Measurements from ENCODE around the gene CCDC116. TPM values are rescaled to one million over a fixed set of nuclear protein-coding genes. Genes with fewer than 3 reads are reported as not detected.
"Not testable (repeated sequence)": the region's sequence is repeated elsewhere in the genome, so short reads cannot be mapped to it uniquely, and the experiment has no call there.

CCDC116 gene
- total RNA-seq, 4 donors from 2014 or later, result 0.20 to 0.22 TPM; not detected in 2

DNA sequence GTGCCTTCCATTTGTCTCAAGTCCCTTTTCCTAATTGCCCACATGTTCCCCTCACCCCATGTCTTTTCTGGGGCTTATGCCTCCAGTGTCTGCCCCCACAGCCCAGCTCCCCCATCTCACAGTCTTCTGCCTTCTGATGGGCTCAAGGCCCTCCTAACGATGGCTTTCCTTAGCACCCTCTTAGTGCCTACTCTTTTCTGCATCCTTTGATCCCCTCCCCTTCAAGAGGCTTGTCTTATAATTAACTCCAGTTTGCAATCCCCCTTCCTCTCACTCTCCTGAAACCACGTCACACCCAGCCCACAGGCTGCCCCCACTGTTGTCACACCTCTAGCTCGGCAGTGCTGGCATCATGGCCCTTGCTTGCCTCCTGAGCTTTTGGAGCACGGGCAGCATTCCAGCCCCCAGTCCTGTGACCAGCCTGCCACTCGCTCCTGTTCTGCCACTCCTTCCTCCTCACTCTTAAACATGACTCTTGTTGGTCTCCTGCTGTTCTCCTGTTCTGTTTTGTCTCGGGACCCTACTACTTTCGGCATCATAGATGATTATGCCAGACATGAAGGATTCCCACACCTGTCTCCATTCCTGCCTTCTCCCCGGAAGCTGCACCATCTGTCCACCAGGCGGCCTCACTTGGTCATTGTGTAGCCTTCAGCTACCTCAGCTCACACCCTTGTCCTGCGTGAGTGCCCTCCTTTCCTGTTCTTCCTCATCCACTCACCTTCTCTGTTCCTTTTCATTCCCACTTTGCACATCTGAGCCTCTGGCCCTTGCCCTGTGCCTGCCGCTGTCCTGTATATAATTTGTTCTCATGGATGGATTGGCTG, 38.9 kb upstream of the CCDC116 start:
- no peak overlapping the region for H3K4me3 ChIP-seq
- TF ChIP-seq, protein P1, sequence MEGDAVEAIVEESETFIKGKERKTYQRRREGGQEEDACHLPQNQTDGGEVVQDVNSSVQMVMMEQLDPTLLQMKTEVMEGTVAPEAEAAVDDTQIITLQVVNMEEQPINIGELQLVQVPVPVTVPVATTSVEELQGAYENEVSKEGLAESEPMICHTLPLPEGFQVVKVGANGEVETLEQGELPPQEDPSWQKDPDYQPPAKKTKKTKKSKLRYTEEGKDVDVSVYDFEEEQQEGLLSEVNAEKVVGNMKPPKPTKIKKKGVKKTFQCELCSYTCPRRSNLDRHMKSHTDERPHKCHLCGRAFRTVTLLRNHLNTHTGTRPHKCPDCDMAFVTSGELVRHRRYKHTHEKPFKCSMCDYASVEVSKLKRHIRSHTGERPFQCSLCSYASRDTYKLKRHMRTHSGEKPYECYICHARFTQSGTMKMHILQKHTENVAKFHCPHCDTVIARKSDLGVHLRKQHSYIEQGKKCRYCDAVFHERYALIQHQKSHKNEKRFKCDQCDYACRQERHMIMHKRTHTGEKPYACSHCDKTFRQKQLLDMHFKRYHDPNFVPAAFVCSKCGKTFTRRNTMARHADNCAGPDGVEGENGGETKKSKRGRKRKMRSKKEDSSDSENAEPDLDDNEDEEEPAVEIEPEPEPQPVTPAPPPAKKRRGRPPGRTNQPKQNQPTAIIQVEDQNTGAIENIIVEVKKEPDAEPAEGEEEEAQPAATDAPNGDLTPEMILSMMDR (IDR thresholded peaks at IDR 0.05 in 4 of 5, conservative IDR thresholded peaks at IDR 0.05 in 1 of 5), result no peak
- TF ChIP-seq POLR2A (IDR thresholded peaks at IDR 0.05), result no peak
- DNase-seq, result no peak
- no peaks in the 10 kb centered on the region for H3K27me3 ChIP-seq
- peaks cover 42 to 43% of the 10 kb centered on the region in 2 donors for H3K4me1 ChIP-seq
- intact Hi-C loops (cut with DNase I; ENCODE audit: low total_unique reads), result no loop called here
- in situ Hi-C loops (cut with MboI; ENCODE audit: low sequenced_read_pairs in 4 of 4), result no loop called here
- H3K27ac ChIP-seq, result no peak overlapping the region
- peaks cover 0 to 31% of the 10 kb centered on the region in 2 donors for H3K36me3 ChIP-seq
- ATAC-seq, result peak in 1 of 2 donors; percentile 36
- no peaks in the 10 kb centered on the region for H3K9me3 ChIP-seq

DNA sequence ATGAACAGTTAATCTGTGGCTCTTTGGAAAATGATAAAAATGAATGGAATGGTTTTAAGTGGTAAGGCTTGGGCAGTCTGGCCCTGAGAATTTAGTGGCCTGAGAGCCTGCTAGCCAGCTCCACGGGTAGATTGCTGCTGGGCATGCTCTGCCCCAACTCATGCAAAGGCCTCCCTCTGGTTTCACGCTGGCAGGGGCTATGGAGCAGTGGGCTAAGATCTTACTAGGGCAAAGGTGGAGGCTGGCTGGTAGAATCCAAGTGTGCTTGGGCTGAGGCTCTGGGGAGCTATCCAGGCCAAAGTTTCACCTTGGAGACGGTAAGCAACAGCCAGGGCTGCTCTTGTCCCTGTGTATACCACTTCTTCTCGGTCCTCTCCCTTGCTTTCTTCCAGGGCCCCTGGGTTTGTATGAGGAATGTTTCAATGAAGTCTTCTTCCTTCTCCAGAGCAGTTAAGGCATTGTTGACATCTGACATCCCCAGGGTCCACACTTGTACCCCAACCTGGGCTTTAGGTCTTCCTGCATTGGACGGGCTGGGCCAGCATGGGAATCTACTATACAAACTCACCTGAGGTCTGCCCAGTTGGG, 37.6 kb upstream of the CCDC116 start:
- Histone ChIP-seq H3K27me3 (no peaks in the 10 kb centered on the region), H3K27ac (no peak overlapping the region), H3K9me3 (no peaks in the 10 kb centered on the region), H3K4me3 (no peak overlapping the region), H3K4me1 (peaks cover 40 to 43% of the 10 kb centered on the region in 2 donors), H3K36me3 (peaks cover 0 to 31% of the 10 kb centered on the region in 2 donors)
- in situ Hi-C loops (cut with MboI; ENCODE audit: low sequenced_read_pairs in 4 of 4), result no loop called here
- DNase-seq (no peak), ATAC-seq (no peak)
- TF ChIP-seq, protein P1 (IDR thresholded peaks at IDR 0.05 in 4 of 5, conservative IDR thresholded peaks at IDR 0.05 in 1 of 5), result no peak
- no peak for TF ChIP-seq POLR2A (IDR thresholded peaks at IDR 0.05)
- intact Hi-C loops (cut with DNase I; ENCODE audit: low total_unique reads), result no loop called here

DNA sequence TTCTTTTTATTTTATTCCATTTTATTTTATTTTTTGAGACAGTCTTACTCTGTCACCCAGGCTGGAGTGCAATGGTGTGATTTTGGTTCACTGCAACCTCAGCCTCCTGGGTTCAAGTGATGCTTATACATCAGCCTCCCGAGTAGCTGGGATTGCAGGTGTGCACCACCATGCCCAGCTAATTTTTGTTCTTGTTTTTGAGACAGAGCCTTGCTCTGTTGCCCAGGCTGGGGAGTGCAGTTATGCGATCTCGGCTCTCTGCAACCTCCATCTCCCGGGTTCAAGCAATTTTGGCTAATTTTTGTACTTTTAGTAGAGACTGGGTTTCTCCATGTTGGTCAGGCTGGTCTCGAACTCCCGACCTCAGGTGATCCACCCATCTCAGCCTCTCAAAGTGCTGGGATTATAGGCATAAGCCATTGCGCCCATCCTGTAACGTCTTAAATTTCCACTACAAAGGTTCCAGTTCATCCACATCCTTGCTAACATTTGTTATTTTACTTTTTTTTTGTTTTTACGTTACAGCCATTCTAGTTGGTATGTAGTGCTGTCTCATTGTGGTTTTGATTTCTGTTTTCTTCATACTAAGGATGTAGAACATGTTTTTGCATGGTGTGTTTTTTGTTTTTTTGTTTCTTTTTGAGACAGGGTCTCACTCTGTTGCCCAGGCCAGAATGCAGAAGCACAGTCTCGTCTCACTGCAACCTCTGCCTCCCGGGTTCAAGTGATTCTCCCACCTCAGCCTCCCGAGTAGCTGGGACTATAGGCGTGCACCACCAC, 36.0 kb upstream of the CCDC116 start:
- H3K9me3 ChIP-seq; H3K27ac ChIP-seq; intact Hi-C loops (cut with DNase I; ENCODE audit: low total_unique reads); H3K27me3 ChIP-seq; H3K4me3 ChIP-seq; ATAC-seq; DNase-seq; in situ Hi-C loops (cut with MboI; ENCODE audit: low sequenced_read_pairs in 4 of 4): not testable (repeated sequence)
- peaks cover 0 to 31% of the 10 kb centered on the region in 2 donors for H3K36me3 ChIP-seq
- peaks cover 29 to 33% of the 10 kb centered on the region in 2 donors for H3K4me1 ChIP-seq

DNA sequence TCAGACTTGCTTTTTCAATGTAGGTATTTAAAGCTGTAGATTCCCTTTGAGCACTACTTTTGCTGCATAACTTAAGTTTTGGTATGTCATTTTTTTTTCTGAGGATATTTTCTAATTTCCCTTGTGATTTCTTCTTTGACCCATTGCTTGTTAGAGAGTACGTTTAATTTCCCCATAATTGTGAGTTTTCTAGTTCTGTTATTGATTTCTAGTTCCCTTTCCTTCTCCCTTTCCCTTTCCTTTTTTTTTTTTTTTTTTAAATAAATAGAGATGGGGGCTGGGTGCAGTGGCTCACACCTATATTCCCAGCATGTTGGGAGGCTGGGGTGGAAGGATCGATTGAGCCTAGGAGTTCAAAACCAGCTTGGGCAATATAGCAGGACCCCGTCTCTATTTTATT, 34.3 kb upstream of the CCDC116 start:
- Histone ChIP-seq H3K4me1 (peaks cover 14 to 24% of the 10 kb centered on the region in 2 donors), H3K27me3 (no peaks in the 10 kb centered on the region), H3K9me3 (no peaks in the 10 kb centered on the region), H3K4me3 (no peak overlapping the region), H3K36me3 (peaks cover 0 to 24% of the 10 kb centered on the region in 2 donors), H3K27ac (no peak overlapping the region)
- in situ Hi-C loops (cut with MboI; ENCODE audit: low sequenced_read_pairs in 4 of 4), result no loop called here
- intact Hi-C loops (cut with DNase I; ENCODE audit: low total_unique reads), result no loop called here
- ATAC-seq (no peak), DNase-seq (no peak)
- TF ChIP-seq POLR2A (IDR thresholded peaks at IDR 0.05), result no peak
- TF ChIP-seq, protein P1 (IDR thresholded peaks at IDR 0.05 in 4 of 5, conservative IDR thresholded peaks at IDR 0.05 in 1 of 5), result no peak

Data from gastrocnemius medialis (tissue), 4 donors.